AG10803 (cell line): ENCODE measurements around the gene ALG12.

ENCODE experiments used
- DNase-seq: peaks from one replicate; pipeline ENCODE4 v3.0.0; 2010; ENCODE audit warnings: low read depth
- H3K4me3 ChIP-seq: 2 replicates; pipeline ENCODE4 v1.5.1; 2011; ENCODE audit warnings: mild to moderate bottlenecking, low read length, control low read depth
- TF ChIP-seq, protein P1 (sequence below): conservative IDR thresholded peaks from 2 replicates; pipeline ENCODE4 v1.5.1; 2011; ENCODE audit warnings: mild to moderate bottlenecking, low read length, control low read depth, inconsistent platforms

The ALG12 gene

GRCh38 chr22:49892226-49892899 lies 25.9 kb downstream of the ALG12 start:
- no peak overlapping the region for H3K4me3 ChIP-seq
- TF ChIP-seq, protein P1, sequence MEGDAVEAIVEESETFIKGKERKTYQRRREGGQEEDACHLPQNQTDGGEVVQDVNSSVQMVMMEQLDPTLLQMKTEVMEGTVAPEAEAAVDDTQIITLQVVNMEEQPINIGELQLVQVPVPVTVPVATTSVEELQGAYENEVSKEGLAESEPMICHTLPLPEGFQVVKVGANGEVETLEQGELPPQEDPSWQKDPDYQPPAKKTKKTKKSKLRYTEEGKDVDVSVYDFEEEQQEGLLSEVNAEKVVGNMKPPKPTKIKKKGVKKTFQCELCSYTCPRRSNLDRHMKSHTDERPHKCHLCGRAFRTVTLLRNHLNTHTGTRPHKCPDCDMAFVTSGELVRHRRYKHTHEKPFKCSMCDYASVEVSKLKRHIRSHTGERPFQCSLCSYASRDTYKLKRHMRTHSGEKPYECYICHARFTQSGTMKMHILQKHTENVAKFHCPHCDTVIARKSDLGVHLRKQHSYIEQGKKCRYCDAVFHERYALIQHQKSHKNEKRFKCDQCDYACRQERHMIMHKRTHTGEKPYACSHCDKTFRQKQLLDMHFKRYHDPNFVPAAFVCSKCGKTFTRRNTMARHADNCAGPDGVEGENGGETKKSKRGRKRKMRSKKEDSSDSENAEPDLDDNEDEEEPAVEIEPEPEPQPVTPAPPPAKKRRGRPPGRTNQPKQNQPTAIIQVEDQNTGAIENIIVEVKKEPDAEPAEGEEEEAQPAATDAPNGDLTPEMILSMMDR, result no peak
- DNase-seq, result no peak

DNA sequence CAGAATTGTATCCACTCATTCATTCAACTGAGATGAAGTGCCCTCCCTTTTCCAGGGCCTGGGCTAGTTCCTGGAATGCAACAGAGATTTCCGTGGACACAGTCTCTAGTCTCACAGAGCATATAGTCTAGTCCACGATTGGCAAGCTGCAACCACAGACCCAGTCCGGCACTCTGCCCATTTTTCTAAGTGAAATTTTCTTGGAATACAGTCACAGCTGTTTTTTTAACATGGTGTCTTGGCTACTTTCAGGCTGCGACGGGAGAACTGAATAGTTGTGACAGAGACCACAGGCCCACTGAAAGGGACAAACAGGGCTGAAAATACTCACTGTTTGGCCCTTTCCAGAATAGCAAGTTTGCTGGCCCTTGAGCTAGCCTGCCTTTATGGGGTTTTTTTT lies 29.2 kb downstream of the ALG12 start:
- H3K4me3 ChIP-seq, result no peak overlapping the region
- TF ChIP-seq, protein P1, result no peak

DNA sequence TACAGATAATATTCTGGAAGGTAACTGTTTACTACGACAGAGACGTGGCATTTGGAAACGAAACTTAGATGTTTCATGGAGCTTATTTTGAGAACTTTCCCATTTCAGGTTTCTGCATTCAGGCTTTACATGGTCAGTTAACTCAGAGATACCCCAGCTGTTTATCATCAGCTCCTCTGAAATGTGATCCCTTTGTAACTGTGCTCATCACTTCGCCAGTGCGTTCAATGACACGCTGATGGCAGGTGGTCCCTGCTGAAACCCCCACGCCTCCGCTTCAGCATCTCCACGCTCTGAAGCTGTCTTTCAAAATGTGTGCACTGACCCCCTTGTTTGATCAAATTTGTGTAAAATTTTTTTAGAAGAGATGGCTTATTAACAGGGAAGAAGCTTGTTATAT lies 30.5 kb downstream of the ALG12 start:
- TF ChIP-seq, protein P1, result no peak
- H3K4me3 ChIP-seq, result no peak overlapping the region
- no peak for DNase-seq

More for the DNA sequence above, 29.2 kb downstream of the ALG12 start:
- no peak for DNase-seq

- H3K4me3 ChIP-seq, result no peak overlapping the region
- DNase-seq, result no peak
- TF ChIP-seq, protein P1, result no peak
Observed at GRCh38 chr22:49887064-49887451, 31.2 kb downstream of the ALG12 start.

GRCh38 chr22:49886346-49887063 lies 31.7 kb downstream of the ALG12 start:
- TF ChIP-seq, protein P1, result no peak
- no peak for DNase-seq
- no peak overlapping the region for H3K4me3 ChIP-seq

DNA sequence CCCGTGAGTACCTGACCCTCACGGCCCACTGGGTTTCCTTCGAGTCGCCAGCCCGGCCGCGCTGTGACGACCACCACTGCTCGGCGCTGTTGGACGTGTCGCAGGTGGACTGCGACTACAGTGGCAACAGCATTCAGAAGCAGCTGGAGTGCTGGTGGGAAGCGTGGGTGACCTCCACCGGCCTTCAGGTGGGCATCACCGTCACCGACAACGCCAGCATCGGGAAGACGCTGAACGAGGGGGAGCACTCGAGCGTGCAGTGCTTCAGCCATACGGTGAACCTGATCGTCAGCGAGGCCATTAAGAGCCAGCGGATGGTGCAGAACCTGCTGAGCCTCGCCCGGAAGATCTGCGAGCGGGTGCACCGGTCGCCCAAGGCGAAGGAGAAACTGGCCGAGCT lies 32.4 kb downstream of the ALG12 start:
- TF ChIP-seq, protein P1, result no peak
- H3K4me3 ChIP-seq, result no peak overlapping the region
- no peak for DNase-seq

- no peak overlapping the region for H3K4me3 ChIP-seq
- TF ChIP-seq, protein P1, result no peak
- DNase-seq, result no peak
Observed at GRCh38 chr22:49885281-49885680, 33.0 kb downstream of the ALG12 start.
